Right renal cortex interstitium (tissue), 3 donors: ENCODE measurements around the gene PRPF8. TPM values are rescaled to one million over a fixed set of nuclear protein-coding genes. Genes with fewer than 3 reads are reported as not detected.

Source experiments
- DNase-seq, 3 donors: peaks; one replicate each; pipeline ENCODE4 v3.0.0-alpha.2; 2013; ENCODE audit warnings: low read depth in 3 of 3, low spot score in 2 of 3
- polyA plus RNA-seq, 3 donors: library from polyadenylated mRNA; unstranded; fragments of 120-200 nt; gene quantifications; one replicate each; pipeline ENCODE4 v1.2.1, GENCODE V29; 2013; ENCODE audit not compliant: insufficient read length in 3 of 3

Gene PRPF8
- polyA plus RNA-seq, 3 donors, result 325 to 348 (median 335) TPM

- peak; percentile 79 to 90 (median 89) for DNase-seq
These were observed 55.7 kb downstream of the PRPF8 start for GRCh38 chr17:1628856-1629503.

GRCh38 chr17:1627982-1628855 is 56.4 kb downstream of the PRPF8 start, which contains the start of gene SLC43A2:
Gene SLC43A2 (minus strand): TSS chr17:1628834. CDS start chr17:1627874, 960 bp downstream.
- DNase-seq, result no peak

DNA sequence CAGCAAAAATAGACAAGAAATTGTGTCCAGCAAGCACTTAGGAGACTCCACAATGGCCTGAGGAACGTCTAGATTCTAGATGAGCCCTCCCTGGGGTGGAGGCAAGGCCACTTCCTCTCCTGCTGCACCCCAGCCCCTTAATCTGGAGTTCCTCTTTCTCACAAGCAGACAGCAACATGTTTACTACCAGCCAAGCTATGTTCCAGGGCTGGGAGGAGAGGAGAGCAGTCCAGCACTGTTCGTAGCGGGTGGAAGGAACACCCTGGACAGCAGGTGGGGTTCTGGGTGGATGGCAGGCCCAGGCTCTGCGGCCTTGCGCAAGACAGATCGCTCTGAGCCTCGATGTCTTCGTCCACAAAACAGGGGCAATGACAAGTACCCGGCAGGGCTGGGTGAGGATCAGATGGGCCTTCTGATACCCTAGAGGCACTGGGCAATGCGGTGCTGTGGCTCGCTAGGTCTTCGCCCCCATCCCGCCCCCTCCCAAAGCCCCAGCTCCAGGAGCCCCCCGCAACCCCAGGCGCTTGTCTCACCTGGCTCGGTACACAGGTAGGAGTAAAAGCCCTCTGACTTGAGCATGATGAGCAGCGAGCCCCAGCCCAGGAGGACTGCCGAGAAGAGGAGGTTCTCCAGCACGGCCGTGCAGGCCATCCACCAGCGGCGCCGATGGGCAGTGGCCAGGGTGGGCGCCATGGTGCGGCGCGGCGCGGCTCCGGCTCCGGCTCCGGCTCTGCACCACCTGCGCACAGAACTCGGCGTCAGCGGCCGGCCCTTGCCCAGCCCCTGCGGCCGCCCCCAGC is 57.3 kb downstream of the PRPF8 start:
- DNase-seq, result no peak

DNA sequence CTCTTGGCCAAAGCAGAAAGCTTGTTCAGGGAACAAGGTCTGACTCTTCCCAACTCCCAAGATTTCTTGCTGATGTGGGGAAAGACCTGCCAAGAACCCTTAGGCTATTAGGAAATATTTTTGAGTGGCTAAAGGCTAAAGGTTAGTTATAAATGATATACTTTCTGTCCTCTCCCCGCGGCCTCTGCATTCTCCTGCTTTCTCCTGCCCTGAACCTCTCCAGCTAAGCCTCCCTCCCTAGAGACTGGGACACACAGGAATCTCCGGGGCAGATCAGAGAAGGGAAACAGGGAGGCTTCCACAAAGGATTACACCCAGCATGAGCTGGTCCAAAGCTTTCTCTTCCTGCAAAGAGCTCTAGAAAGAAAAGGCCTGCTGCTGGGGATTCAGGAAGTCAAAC is 58.3 kb downstream of the PRPF8 start:
- no peak for DNase-seq

GRCh38 chr17:1625581-1625980 is 59.1 kb downstream of the PRPF8 start:
- no peak for DNase-seq

- no peak for DNase-seq
These were observed 59.6 kb downstream of the PRPF8 start for GRCh38 chr17:1625053-1625452.

DNA sequence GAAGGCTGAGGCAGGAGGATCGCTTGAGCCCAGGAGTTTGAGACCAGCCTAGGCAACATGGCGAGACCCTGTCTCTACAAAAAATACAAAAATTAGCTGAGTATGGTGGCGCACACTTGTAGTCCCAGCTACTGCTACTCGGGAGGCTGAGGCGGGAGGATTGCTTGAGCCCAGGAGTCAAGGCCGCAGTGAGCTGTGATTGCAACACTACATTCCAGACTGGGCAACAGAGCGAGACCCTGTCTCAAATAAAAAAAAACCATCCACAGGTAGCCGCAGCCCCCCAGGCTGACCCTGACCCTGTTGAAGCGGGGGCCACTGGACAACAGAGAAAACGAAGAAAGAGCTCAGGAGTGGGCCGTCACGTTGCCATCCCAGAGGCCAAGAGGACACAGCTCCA is 60.0 kb downstream of the PRPF8 start:
- no peak for DNase-seq

- DNase-seq, result no peak
These were observed 61.5 kb downstream of the PRPF8 start for GRCh38 chr17:1623057-1623630.

DNA sequence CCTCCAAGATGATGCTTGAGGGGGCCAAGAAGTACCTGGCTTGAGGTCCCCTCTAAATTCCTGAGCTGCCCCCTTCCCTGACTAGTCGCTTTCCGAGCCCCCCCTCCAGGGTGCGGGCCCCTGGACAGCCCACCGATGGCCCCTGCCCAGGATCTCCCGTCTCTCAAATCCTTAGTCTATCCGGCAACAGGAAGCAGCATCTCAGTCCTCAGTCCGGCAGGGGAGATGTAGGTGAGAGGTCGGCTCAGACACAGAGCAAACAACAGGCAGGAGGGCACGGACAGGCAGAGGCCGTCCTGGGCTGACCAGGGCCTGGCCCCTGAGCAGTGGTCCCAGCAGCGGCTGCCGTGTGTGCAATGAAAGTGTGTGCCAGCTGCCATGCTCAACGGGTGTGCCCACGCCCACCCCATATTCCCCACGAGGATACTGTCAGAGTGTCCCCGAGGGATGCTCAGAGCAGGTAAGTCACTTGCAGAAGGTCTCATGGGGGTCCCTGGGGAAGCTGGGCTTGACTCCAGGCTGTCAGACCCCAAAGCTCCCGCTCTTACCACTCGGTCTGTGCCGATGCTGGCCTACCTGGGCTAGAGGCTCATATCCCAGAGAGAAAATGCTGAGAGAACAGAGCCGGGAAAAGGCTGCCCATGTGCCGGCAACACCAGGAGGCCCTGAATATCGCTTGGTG is 63.3 kb downstream of the PRPF8 start:
- DNase-seq, result no peak

GRCh38 chr17:1620486-1620885 is 64.2 kb downstream of the PRPF8 start:
- DNase-seq, result no peak

DNA sequence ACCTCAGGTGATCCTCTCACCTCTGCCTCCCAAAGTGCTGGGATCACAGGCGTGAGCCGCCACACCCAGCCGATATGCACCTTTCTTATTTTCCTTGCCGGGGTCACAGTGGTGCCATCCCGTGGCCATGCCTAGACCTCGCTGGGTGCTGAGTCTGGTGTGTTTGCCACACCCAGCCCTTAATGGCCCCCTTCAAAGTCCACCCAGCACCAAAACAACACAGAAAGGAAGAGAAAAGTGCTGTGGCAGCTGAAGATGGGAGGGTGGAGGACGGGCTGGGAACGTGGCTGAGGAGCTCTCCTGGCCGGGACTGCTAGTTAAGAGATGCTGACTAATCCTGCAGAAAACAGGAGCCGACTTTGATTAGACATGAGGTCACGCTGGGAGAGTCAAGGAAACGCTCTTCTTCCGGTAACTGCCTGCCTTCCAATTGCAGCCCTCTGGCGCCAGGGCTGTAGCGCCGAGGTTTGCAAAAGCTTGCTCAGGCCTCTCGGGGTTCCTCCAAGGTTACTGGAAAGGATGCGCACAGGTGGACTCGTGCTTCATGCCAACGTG is 67.0 kb downstream of the PRPF8 start:
- DNase-seq, result no peak

DNA sequence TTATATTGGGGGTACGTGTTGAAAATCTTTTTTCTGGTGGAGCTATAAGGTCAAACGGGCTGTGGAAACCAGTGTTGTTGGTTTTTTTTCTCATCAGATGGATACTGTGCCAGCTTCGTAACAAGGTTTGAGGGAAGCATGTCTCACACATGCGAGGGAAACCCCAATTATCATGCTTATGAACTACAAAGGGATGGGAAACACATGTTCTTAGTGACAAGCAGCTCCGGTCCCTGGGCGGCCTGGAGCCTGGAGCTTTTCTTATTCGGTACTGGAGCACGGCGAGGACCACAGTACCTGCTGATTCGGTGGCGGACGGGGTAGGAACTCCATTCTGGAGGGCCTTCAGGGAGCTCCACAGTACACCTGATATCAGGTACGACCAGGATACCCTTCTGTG is 68.6 kb downstream of the PRPF8 start:
- DNase-seq, result no peak

- no peak for DNase-seq
These were observed 72.3 kb downstream of the PRPF8 start for GRCh38 chr17:1612400-1612799.

GRCh38 chr17:1611715-1612114 is 73.0 kb downstream of the PRPF8 start:
- no peak for DNase-seq

DNA sequence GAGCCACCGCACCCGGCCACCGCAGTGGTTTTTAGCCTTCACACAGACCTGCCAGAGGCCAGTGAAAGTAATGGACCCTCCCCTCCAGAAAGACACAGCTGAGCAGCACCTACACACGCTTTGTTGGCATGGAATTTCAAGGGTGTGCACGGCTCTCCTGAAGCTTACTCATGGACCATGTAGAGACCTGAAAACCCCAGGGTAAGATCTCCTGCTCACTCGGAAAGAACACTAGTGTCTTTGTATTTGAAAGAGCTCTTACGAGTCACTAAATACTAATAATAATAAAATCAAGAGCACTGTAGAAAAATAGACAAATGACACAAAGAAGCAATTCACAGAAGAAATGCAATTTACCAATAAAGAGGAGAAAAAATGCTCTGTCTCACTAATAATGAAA is 76.0 kb downstream of the PRPF8 start:
- DNase-seq, result no peak

GRCh38 chr17:1607971-1608320 is 76.7 kb downstream of the PRPF8 start:
- no peak for DNase-seq

- no peak for DNase-seq
These were observed 78.2 kb downstream of the PRPF8 start for GRCh38 chr17:1606352-1606985.

GRCh38 chr17:1605681-1606351 is 78.9 kb downstream of the PRPF8 start:
- DNase-seq, result no peak
